ENCODE results near the gene PROSER3. TPM values are rescaled to one million over a fixed set of nuclear protein-coding genes. Genes with fewer than 3 reads are reported as not detected.

The PROSER3 gene
- total and polyA plus RNA-seq, 8 donors = 7.2 to 19.6 (median 8.6) TPM

DNA sequence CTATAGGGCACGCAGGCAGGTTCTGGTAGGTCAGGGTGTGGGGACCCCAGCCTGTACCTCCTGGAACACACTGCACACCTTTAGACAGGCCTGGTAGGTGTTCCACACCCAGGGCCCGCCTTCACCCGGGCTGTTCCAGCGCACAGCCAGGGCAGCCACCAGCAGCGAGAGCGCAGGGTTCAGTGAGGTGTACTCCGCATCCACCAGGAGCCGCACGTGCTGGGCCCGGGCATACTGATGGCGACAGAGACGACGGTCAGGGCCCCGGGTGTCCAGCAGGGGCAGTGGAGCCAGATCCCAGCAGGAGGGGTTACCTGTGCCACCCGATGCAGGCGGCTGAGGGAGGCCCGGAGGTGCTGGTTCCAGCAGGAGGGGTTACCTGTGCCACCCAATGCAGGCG, 48.6 kb downstream of the PROSER3 start:
- intact Hi-C loops (cut with DNase I) = no loop called here
- no peaks in the 10 kb centered on the region for H3K4me1 ChIP-seq
- ATAC-seq (no peak), DNase-seq (no peak), FAIRE-seq (no peak)
- TF ChIP-seq, protein P1, sequence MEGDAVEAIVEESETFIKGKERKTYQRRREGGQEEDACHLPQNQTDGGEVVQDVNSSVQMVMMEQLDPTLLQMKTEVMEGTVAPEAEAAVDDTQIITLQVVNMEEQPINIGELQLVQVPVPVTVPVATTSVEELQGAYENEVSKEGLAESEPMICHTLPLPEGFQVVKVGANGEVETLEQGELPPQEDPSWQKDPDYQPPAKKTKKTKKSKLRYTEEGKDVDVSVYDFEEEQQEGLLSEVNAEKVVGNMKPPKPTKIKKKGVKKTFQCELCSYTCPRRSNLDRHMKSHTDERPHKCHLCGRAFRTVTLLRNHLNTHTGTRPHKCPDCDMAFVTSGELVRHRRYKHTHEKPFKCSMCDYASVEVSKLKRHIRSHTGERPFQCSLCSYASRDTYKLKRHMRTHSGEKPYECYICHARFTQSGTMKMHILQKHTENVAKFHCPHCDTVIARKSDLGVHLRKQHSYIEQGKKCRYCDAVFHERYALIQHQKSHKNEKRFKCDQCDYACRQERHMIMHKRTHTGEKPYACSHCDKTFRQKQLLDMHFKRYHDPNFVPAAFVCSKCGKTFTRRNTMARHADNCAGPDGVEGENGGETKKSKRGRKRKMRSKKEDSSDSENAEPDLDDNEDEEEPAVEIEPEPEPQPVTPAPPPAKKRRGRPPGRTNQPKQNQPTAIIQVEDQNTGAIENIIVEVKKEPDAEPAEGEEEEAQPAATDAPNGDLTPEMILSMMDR (IDR thresholded peaks at IDR 0.05) = no peak
- no peaks in the 10 kb centered on the region for H3K27me3 ChIP-seq
- H3K4me3 ChIP-seq = no peak overlapping the region
- WGBS, 2 donors = 88 to 89% methylated on average over 18 of the region's 18 CpGs
- no peaks in the 10 kb centered on the region for H3K36me3 ChIP-seq
- H3K9me3 ChIP-seq = no peaks in the 10 kb centered on the region
- no peak overlapping the region for H3K27ac ChIP-seq

DNA sequence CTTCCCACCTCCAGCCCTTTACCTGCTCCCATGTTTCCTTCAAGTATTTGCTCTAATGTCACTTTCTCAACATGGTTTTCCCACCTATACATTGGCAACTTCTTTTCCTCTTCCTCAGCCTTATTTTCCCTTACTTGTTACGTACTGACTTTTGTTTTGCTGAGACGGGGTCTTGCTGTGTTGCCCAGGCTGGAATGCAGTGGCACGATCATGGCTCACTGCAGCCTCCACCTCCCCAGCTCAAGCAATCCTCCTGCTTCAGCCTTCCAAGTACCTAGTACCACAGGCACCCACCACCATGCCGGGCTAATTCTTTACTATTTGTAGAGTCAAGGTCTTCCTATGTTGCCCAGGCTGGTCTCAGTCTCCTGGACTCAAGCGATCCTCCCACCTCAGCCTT, 49.7 kb downstream of the PROSER3 start:
- no peaks in the 10 kb centered on the region for H3K36me3 ChIP-seq
- intact Hi-C loops (cut with DNase I) = no loop called here
- H3K27me3 ChIP-seq = no peaks in the 10 kb centered on the region
- WGBS, 2 donors = 91 to 94% methylated on average over 5 of the region's 5 CpGs
- TF ChIP-seq, protein P1 (IDR thresholded peaks at IDR 0.05) = no peak
- H3K4me1 ChIP-seq = peaks cover 0 to 2% (median 0%) of the 10 kb centered on the region in 3 donors
- DNase-seq = no peak
- no peak for FAIRE-seq
- H3K9me3 ChIP-seq = no peaks in the 10 kb centered on the region
- H3K27ac ChIP-seq = no peak overlapping the region
- H3K4me3 ChIP-seq = no peak overlapping the region
- ATAC-seq = no peak

DNA sequence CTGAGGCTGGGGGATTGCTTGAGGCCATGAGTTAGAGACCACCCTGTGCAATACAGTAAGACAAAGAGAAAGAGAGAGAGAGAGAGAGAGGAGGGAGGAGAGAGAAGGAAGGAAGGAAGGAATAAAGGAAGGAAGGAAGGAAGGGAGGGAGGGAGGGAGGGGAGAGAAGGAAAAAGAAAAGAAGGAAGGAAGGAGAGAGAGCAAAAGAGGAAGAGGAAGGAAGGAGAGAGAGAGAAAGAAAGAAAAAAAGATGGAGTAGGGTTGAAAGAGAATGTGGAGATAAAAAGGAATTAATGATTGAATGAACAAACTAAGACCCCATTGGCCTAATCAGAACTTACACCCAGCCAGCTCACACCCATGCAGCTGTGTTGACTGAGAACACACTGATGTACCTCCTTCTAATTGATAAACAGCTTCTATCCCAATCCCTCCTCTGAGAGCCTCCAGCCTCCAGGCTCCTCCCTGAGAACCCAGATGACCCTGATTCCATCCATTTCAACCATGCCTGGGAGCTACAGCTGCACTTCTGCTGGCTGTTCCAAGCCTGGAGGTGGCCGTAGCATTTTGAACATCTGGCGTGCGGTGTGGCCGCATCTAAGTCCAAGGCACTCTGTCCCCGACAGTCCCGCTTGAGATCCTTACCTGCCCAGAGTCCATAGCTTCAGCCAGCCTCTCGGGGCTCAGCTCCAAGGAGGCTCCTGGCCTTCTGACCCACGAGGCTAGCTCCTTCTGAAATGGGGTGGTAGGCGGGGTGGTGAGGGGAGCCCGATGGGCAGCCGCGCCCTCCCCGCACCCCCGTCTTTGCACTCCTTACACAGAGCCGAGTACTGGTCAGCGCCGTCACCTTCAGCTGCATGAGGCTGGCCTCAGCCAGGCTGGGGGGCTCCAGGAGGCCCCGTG, 53.6 kb downstream of the PROSER3 start:
- H3K36me3 ChIP-seq = no peaks in the 10 kb centered on the region
- no peaks in the 10 kb centered on the region for H3K9me3 ChIP-seq
- WGBS, 2 donors = 78 to 83% methylated on average over 18 of the region's 18 CpGs
- ATAC-seq (no peak), FAIRE-seq (no peak), DNase-seq (no peak)
- peaks cover 0 to 5% (median 0%) of the 10 kb centered on the region in 3 donors for H3K4me1 ChIP-seq
- TF ChIP-seq, protein P1 (IDR thresholded peaks at IDR 0.05) = no peak
- H3K4me3 ChIP-seq = no peak overlapping the region
- H3K27me3 ChIP-seq = no peaks in the 10 kb centered on the region
- intact Hi-C loops (cut with DNase I) = no loop called here
- no peak overlapping the region for H3K27ac ChIP-seq

DNA sequence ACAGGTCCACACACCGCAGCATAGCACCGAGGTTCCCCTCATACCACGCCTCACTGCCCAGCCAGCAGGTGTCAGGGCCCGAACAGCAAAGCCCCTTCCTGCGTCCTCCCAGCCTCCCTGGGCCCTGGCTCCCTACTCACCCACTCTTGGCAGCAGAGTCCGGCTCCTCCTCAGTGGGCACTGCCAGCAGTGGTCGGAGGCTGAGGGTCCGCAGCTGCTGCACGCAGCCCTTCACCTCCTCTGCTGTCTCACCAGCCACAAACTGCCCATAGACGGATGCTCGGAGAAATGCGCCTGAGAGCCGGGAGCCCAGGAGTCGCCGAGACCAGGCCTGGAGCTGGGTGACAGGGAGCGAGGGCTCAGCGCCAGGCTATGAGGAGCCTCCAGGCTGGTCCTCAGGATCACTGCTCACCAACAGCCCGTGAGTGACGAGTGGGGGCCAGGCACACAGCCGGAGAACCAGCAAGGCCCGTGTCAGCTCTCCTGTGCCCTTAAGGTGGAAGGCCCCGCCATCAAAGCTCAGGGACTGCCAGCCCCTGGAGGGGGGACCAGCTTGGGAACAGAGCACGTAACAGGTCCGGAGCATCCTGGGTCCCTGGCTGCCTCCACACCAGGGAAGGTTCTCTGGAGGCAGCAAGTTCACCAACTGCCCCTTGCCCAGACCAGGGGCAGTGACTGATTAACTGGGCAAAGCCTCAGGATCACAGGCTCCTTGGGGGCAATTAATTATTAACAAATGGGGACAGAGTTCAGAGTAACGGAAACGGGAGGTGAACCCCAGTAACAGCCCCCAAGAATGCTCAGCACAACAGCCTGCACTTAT, 54.5 kb downstream of the PROSER3 start, which contains the start of gene PRODH2:
Gene PRODH2, minus strand, starts transcription at position 626 of the 823 bp plus-strand sequence. Its CDS starts 40 bp downstream, at position 586.
- 67 to 70% methylated on average over 26 of the region's 26 CpGs for WGBS, 2 donors
- H3K27me3 ChIP-seq = no peaks in the 10 kb centered on the region
- H3K9me3 ChIP-seq = no peaks in the 10 kb centered on the region
- intact Hi-C loops (cut with DNase I) = no loop called here
- FAIRE-seq (no peak), ATAC-seq (peak in 3 of 4 donors; percentile 18 to 66 (median 56)), DNase-seq (peak in 1 of 6 donors; percentile 58)
- H3K36me3 ChIP-seq = no peaks in the 10 kb centered on the region
- peaks cover 0 to 5% (median 0%) of the 10 kb centered on the region in 3 donors for H3K4me1 ChIP-seq
- no peak within 1 kb of the TSS for H3K4me3 ChIP-seq
- TF ChIP-seq, protein P1 (IDR thresholded peaks at IDR 0.05) = no peak
- no peak within 1 kb of the TSS for H3K27ac ChIP-seq
